ENCODE data around the gene UHMK1.

UHMK1 gene

GRCh38 chr1:162530988-162531319 lies 33.3 kb downstream of the UHMK1 start:
- TF ChIP-seq CTCF (conservative IDR thresholded peaks at IDR 0.05; ENCODE audit: low read length) = no peak
- no peak overlapping the region for H3K4me3 ChIP-seq (ENCODE audit: low read length)
- no peak for DNase-seq (ENCODE audit: low read depth)

GRCh38 chr1:162535501-162535900 lies 37.9 kb downstream of the UHMK1 start:
- TF ChIP-seq CTCF (conservative IDR thresholded peaks at IDR 0.05; ENCODE audit: low read length) = no peak
- no peak overlapping the region for H3K4me3 ChIP-seq (ENCODE audit: low read length)
- peak; percentile 45 for DNase-seq (ENCODE audit: low read depth)

- peak; percentile 75 for DNase-seq (ENCODE audit: low read depth)
- H3K4me3 ChIP-seq (ENCODE audit: low read length) = no peak overlapping the region
- TF ChIP-seq CTCF (conservative IDR thresholded peaks at IDR 0.05; ENCODE audit: low read length) = no peak
These were observed 38.9 kb downstream of the UHMK1 start for GRCh38 chr1:162536511-162536910.

- no peak for DNase-seq (ENCODE audit: low read depth)
- H3K4me3 ChIP-seq (ENCODE audit: low read length) = no peak overlapping the region
- no peak for TF ChIP-seq CTCF (conservative IDR thresholded peaks at IDR 0.05; ENCODE audit: low read length)
These were observed 39.6 kb downstream of the UHMK1 start for GRCh38 chr1:162537216-162537615.

- no peak overlapping the region for H3K4me3 ChIP-seq (ENCODE audit: low read length)
- TF ChIP-seq CTCF (conservative IDR thresholded peaks at IDR 0.05; ENCODE audit: low read length) = no peak
- peak; percentile 96 for DNase-seq (ENCODE audit: low read depth)
These were observed 41.3 kb downstream of the UHMK1 start for GRCh38 chr1:162538815-162539431.

DNA sequence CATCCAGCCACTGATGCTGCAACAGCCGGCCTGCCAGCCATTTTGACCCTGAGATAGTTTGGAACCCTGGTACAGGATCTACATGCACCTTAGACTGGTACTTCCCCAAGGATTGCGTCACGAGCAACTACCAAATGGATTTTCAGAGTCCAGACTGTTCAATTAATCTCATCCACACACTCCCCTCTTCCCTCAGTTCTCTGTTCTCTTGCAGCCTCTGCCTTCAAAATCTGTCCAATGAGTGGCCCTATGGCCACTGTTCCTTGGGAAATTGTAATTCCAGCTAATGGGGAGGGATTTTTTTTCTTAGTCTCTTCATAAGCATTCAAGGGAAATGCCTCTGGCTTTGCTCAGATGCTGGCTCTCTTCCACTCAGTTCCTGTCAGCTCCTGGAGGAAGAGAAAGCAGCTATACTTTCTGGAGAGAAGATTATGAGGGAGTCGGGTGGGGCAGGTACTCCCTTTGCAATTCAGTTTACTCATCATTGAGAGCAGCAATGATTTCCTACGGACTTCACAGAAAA lies 44.1 kb downstream of the UHMK1 start:
- no peak for TF ChIP-seq CTCF (conservative IDR thresholded peaks at IDR 0.05; ENCODE audit: low read length)
- DNase-seq (ENCODE audit: low read depth) = peak; percentile 98
- no peak overlapping the region for H3K4me3 ChIP-seq (ENCODE audit: low read length)

DNA sequence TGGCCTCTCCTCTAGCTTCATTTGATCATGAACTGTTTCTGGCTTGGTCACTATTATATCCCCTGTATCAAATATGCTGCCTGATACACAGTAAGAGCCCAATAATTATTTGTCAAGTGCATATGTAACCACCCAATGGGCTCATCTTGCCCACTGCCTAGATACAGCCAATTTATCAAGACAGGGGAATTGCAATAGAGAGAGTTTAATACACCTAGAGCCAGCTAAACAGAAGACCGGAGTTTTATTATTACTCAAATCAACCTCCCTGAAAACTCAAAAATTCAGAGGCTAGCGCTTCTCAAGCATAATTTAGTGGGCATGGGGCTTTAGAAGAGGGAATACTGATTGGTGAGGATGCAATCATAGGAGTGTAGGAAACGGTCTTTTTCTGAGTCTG lies 45.6 kb downstream of the UHMK1 start:
- no peak overlapping the region for H3K4me3 ChIP-seq (ENCODE audit: low read length)
- no peak for DNase-seq (ENCODE audit: low read depth)
- no peak for TF ChIP-seq CTCF (conservative IDR thresholded peaks at IDR 0.05; ENCODE audit: low read length)

All from AG10803 (cell line).